GM12878 (cell line): ENCODE results near the gene ARFRP1.

Experiments used
- CREB1 ChIP-seq: IDR thresholded peaks from 2 replicates; pipeline ENCODE4 v1.6.1; 2012; ENCODE audit warnings: low read depth, mild to moderate bottlenecking, inconsistent platforms
- CTCF ChIP-seq, 3 experiments: IDR thresholded peaks in 2 of 3; conservative IDR thresholded peaks in 1 of 3; 2 replicates each; pipeline ENCODE4 v1.5.1; 2011; ENCODE audit warnings: low read depth in 3 of 3, low read length in 3 of 3, mild to moderate bottlenecking in 3 of 3, control low read depth in 2 of 3, moderate library complexity in 2 of 3, inconsistent platforms in 1 of 3, mixed read lengths in 1 of 3; ENCODE audit not compliant: control insufficient read depth in 2 of 3, insufficient read depth in 1 of 3; ENCODE audit errors: extremely low read depth in 1 of 3
- RAD21 ChIP-seq: IDR thresholded peaks from 2 replicates; pipeline ENCODE4 v1.6.1; 2011; ENCODE audit warnings: mild to moderate bottlenecking, low read depth, low read length, moderate library complexity; ENCODE audit not compliant: insufficient read depth
- RCOR1 ChIP-seq: conservative IDR thresholded peaks from 2 replicates; pipeline ENCODE4 v1.6.1; 2012; ENCODE audit warnings: low read depth, low read length, improper control_type of control experiment
- USF1 ChIP-seq: IDR thresholded peaks from 2 replicates; pipeline ENCODE4 v1.6.1; 2011; ENCODE audit warnings: borderline replicate concordance, low read depth, mild to moderate bottlenecking, moderate library complexity, mixed read lengths, low read length; ENCODE audit not compliant: insufficient read depth; ENCODE audit errors: extremely low read length

DNA sequence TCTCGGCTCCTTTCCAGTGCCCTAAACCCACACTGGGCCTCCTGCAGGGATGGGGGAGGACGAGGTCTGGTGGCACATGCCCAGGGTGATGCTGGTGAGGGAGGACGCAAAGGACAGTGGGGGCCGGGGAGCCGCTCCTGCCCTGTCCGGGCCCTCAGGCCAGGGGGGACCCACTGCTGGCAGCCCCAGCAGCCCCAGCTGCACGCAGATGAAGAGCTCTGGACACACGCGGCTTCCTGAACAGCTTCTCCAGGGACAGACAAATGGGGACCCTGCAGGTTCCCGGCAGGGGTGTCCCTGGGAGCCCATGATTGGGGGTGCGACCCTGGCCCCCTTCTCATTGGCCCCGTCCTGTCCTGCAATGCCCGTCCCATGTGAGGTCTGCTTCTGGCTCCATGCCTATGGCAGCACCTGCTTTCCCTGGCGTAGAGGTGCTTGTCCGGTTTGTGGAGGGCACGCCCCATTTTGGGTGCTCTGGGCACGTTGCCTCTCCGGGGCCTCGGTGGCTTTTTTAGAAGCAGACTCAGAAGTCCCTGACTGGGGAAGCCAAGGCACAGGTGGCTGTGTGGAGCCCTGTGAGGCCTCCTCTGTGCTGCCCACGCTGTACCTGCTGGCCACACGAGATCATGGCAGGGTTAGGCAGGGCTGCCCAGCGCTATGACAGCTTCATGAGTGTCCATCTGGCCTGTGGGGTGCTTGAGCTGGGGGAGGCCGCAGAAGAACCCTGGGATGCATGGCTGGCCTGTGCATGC is 26.7 kb downstream of the ARFRP1 start:
- TF ChIP-seq RAD21 (no peak), CTCF (IDR thresholded peaks at IDR 0.05 in 2 of 3, conservative IDR thresholded peaks at IDR 0.05 in 1 of 3; ENCODE audit: control insufficient read depth in 2 of 3, extremely low read depth in 1 of 3, insufficient read depth in 1 of 3, low read depth in 3 of 3, low read length in 3 of 3) (no peak), RCOR1 (no peak), CREB1 (no peak), USF1 (no peak)
